ENCODE data around the gene UNK.

DNA sequence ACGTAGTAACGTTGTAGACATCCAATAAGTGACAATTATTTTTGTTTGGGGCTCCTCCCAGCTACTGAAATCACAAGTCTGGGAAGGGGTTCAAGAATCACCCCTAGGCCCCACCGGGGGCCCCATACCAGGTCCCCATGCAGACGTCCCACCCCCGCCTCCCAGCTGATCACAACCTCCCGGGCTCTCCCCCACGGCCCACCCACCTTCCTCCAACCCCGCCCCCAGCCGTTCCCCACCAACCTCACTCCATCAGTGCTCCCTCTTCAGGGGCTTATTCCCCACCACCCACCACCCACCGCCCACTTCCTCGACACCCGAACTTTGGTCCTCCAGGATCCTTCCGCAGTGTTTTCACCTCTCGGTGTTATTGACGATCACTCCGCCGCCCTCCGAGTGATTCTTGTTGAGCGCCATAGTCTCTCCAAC is 70.3 kb downstream of the UNK start:
- TF ChIP-seq POLR2AphosphoS5 (IDR thresholded peaks at IDR 0.05; ENCODE audit: low read depth, low read length) (no peak), TAF1 (IDR thresholded peaks at IDR 0.05; ENCODE audit: borderline replicate concordance, low read depth, low read length) (no peak; the same call in 1 of the 2 replicates)

Measured in GM12892 (cell line).